WI38 (cell line): ENCODE measurements around the gene REEP3.

ENCODE experiments used
- H3K4me3 ChIP-seq: 2 replicates; pipeline ENCODE4 v1.5.1; 2011; ENCODE audit warnings: low read depth, mild to moderate bottlenecking, control low read depth, low read length
- CTCF ChIP-seq: IDR thresholded peaks from 2 replicates; pipeline ENCODE4 v1.5.1; 2012; ENCODE audit warnings: low read depth, mild to moderate bottlenecking, control low read depth, low read length

REEP3 gene

DNA sequence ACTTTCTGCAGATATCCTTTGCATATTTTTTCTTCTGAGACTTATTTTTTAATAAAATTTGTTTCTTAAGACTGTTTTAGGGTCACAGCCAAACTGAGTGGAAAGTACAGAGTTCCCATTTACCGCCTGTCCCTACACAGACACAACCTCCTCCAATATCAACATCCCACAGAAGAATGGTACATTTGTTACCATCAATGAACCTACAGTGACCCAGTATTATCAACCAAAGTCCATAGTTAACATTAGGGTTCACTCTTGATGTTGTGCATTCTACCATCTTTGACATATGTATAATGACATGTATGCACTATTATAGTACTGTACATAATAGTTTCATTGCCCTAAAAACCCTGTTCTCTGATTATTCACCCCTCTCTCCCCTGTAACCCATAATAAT lies 14.6 kb upstream of the REEP3 start:
- no peak for TF ChIP-seq CTCF
- no peak overlapping the region for H3K4me3 ChIP-seq

DNA sequence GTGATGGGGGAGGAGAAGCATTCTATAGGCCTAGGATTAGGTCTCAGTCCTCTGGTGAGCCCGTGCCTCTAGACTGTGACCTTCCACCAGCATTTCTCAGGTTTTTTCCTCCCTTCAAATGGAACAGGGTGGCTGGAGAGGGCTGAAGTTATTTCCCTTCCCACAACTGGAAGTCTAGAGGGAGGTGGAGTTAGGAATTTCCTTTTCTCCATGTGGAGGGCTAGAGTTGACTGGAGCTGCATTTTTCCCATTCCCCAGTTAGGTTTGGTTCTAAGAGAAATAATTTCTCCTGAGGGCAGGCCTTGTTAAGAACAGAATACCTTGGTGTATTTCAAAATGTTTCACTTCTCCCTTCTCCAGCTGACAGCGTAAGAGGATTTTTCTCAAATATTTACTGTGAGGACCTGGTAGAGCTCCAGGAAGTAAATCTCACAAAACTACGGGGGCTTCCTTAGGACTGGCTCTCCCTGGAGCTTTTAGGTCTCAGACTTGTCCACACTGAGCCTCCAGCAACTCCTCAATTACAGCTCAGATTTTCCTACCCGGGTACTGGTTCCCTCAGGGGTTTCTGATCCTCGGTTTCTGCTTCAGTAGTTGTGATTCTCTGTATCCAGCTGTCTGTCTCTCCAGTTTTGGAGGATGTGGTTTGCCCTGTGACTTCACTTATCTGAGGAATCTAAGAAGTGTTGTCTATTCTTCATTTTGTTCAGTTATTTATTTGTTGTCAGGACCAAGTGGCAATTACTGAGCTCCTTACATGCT lies 6.0 kb upstream of the REEP3 start:
- no peak for TF ChIP-seq CTCF

GRCh38 chr10:63516207-63516606 lies 5.0 kb upstream of the REEP3 start:
- no peak for TF ChIP-seq CTCF
- no peak overlapping the region for H3K4me3 ChIP-seq

More for the DNA sequence above, 6.0 kb upstream of the REEP3 start:
- peak overlapping the region; percentile 34 for H3K4me3 ChIP-seq

DNA sequence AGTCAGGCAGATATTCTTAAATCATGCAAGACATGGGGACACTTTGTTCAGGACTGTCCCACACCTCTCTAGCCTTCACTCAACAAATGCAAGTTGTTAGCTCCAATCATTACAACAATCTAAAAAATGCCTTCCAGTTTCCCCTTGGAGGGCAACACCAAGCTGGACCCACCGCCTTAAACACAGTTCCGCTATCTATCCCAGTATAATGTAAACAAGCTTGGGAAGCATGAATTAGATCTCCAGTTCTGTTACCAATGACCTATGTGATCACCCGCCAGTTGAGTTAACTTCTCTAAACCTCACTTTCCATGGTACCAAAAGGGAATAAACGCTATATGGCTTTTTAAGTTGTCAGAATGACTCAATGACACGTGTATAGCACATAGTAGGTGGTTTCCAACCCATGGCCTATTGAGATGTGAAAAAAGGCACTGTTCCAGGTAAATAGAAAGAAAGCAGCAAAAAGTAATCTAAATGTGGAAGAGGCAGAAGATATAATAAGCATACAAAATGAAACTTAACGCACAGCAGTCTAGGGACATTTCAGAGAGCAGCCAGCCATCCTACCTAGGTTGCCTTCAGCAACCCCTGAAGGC lies 2.4 kb upstream of the REEP3 start:
- TF ChIP-seq CTCF: no peak
- H3K4me3 ChIP-seq: no peak overlapping the region

DNA sequence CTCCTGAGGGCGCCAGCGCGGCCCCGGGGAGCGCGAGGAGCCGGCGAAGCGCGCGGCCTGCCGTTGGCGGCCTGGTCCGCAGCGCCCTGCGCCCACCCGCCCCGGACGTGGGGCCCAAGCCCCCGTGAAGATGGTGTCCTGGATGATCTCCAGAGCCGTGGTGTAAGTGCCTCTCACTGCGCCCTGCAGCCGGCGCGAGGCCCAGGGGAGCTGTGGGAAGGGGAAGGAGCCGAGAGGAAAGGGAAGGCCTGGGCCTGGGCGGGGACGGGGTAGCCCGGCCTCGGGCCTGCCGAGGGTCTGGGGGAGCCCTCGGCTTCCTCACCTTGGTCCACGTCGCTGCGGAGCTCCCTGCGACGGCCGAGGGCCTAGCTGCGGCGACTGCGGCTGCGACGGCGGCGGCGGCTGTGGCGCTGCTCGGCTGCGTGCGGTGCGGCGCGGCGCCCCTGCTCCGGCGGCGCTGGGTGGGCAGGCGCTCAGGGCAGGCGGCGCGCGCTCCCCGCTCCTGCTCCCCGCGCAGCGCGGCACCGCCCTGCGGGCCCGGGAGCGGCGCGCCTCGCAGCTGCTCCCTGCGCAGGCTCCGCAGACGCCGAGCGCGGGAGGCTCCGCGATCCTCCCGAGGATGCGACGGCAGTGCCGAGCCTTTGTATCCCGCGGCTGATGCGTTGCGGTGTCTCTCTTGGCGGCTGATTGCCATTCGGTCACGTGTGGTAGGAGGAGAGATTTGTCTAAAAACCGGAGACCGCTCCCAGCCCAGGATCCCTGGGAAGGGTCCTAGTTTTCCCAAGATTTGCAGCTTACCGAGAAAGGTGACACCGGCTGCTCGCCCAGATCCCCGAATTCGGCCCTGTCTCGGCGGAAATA lies 445 bp downstream of the REEP3 start:
- TF ChIP-seq CTCF: no peak

GRCh38 chr10:63522277-63522687 lies 1.1 kb downstream of the REEP3 start:
- peak overlapping the region; percentile 74 for H3K4me3 ChIP-seq
- TF ChIP-seq CTCF: no peak

More for the DNA sequence above, 445 bp downstream of the REEP3 start:
- peak overlapping the region; percentile 74 for H3K4me3 ChIP-seq

DNA sequence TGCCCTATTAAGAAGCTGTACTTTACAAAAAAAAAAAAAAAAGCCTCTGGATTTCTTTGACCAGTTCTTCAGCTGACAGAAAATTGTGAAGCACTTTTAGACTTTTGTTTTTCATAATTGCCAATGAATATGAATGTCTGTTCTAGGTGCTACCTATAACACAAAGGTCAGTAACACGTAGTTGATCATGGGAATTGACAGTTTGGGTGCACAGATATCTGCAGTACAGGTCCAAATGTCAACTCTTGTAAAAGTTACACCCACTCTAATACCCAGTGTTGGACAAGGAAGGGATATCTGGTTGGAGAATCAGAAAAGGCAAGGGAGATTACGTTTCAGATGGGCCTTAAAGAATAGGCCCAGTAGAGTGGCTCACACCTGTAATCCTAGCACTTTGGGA lies 1.8 kb downstream of the REEP3 start:
- H3K4me3 ChIP-seq: peak overlapping the region; percentile 74
- no peak for TF ChIP-seq CTCF
